Articular chondrocyte of knee joint (primary cell): ENCODE measurements around the gene OSR1. TPM values are rescaled to one million over a fixed set of nuclear protein-coding genes. Genes with fewer than 3 reads are reported as not detected.

Experiments
- small RNA-seq: library from RNA; depleted of rRNA; stranded (forward); fragments of <200 nt; gene quantifications from one replicate; pipeline ENCODE3, GENCODE V24; 2012
- total RNA-seq: library from RNA; depleted of rRNA; stranded (reverse); fragments of >200 nt; gene quantifications from 2 replicates; pipeline ENCODE4 v1.2.3, GENCODE V29; 2012

OSR1 gene
- 45.6 and 50.9 TPM in 2 replicates for total RNA-seq

GRCh38 chr2:19358242-19359020, at the start of gene OSR1:
OSR1 (minus strand) TSS chr2:19358623; CDS start chr2:19353805, 4,818 bp downstream.

Small RNAs within 50 kb of the gene (small RNA-seq; reads per million reads assigned to genes)
- 1.9 reads per million, percentile 70 among the genes with 10 or more reads in this experiment for gene MIR4757
